Activated naive CD8-positive, alpha-beta T cell (primary cell): ENCODE measurements around the gene GABPB2.

Experiments used
- H3K27ac Mint-ChIP-seq: one replicate; pipeline ENCODE4 v1.8.0; 2021; ENCODE audit warnings: mixed read lengths
- H3K27me3 Mint-ChIP-seq: one replicate; pipeline ENCODE4 v1.8.0; 2021; ENCODE audit warnings: mixed read lengths
- H3K36me3 Mint-ChIP-seq: one replicate; pipeline ENCODE4 v1.8.0; 2021; ENCODE audit warnings: mixed read lengths
- H3K4me1 Mint-ChIP-seq: one replicate; pipeline ENCODE4 v1.8.0; 2021; ENCODE audit warnings: low read depth, mixed read lengths
- H3K4me3 Mint-ChIP-seq: one replicate; pipeline ENCODE4 v1.8.0; 2021; ENCODE audit warnings: mild to moderate bottlenecking, mixed read lengths
- H3K9me3 Mint-ChIP-seq: one replicate; pipeline ENCODE4 v1.8.0; 2021; ENCODE audit warnings: low read depth, mixed read lengths

GABPB2 gene

DNA sequence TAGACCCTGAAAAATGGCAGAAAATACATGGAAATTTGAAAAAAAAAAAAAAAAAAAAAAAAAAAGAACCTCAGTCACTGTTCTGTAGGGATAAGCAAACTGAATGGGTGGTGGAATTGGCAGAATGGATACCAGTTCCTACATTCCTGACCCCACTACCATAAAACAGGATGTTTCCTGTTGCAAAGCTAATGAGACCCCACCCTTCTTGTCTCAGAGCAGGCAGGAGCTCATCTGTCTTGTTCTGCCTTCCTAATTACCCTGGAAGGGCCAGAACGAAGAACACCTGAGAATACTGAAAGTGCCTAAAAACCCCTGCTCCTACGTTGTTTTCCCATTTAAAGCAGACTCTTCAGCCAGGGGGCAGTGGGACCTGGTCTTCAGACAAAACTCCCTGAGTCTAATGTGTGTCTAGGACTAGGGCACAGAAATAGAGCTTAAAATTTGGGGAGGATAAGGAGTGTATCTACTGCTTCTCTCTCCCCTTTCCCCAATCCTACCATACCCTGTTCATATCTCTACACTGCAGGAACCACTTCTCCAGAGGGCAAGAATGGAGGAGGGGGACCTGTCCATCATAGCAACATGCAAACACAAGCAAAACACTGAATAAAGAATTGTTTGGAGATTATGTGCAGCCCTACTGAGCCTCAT lies 19.1 kb upstream of the GABPB2 start:
- Mint-ChIP-seq H3K27me3 (no peaks in the 10 kb centered on the region), H3K4me3 (no peak overlapping the region), H3K27ac (peak overlapping the region; percentile 96), H3K36me3 (peaks cover 15% of the 10 kb centered on the region), H3K4me1 (peaks cover 87% of the 10 kb centered on the region), H3K9me3 (no peaks in the 10 kb centered on the region)

DNA sequence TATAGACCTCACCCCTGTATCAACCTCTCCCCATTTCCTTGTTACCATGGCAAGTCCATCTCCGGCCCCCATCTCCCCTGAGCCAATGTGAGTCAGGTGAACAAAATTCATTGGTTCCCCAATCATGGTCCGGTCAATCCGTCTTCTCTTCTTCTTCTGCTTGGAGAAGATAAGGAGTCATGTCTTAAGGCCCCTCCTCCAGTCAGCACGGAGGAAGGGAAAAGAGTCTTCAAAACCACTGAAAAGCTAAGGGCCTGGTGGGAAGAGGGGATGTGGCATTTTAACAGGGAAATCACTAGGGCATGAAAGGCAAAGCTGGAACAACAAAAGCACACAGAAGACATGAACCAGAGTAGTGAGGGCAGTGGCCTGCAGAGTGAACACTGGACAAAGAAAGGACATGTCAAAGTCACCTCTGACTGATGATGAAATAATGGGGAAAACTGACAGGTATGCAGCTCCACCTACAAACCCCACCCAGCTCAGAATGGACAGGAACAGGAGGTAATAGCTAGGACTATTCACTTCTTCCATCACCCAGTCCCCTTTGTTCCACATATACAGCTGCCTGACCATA lies 15.5 kb upstream of the GABPB2 start:
- H3K9me3 Mint-ChIP-seq: no peaks in the 10 kb centered on the region
- peak overlapping the region; percentile 98 for H3K4me3 Mint-ChIP-seq
- H3K27me3 Mint-ChIP-seq: no peaks in the 10 kb centered on the region
- peaks cover 77% of the 10 kb centered on the region for H3K4me1 Mint-ChIP-seq
- H3K36me3 Mint-ChIP-seq: peaks cover 27% of the 10 kb centered on the region
- H3K27ac Mint-ChIP-seq: peak overlapping the region; percentile 96

DNA sequence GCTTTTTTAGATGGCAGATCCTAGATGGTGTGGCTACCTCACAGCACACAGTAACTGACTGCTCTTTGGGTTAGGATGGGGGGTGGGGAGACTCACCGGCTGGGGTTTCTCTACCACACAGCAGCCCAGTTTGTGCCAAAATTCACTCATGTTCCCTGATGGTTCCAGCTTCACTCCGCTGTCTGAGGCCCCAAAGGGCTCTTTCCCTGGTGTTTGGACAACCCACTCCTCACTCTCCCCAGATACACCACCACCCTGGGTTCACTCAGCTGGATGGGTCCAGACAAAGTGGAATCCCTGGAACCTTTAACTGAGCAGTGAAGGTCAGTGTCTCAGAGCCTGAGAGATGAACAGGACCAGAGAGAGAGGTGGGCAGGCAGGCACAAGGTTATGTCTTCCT lies 15.0 kb upstream of the GABPB2 start:
- Mint-ChIP-seq H3K27me3 (no peaks in the 10 kb centered on the region), H3K36me3 (peaks cover 27% of the 10 kb centered on the region), H3K27ac (peak overlapping the region; percentile 96), H3K9me3 (no peaks in the 10 kb centered on the region), H3K4me1 (peaks cover 77% of the 10 kb centered on the region), H3K4me3 (peak overlapping the region; percentile 98)

DNA sequence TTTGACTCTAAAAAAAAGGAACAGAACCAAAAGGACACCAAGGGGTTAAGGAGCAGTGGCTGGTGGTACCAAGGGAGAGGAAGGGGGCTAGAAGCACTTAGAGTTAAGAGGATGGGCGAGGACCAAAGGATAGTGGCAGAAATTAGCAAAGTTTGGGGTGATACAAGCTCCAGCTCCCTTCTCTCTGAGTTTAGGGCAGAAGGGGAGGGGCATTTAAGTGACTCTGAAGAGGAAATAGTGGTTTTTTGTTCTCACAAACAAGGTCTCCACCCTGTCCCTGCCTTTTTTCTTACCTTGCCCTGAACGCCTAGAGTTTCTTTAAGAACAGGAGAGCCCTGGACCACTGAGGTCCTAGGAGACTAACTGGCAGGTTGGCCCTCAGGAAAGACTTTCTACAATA lies 14.4 kb upstream of the GABPB2 start:
- H3K27ac Mint-ChIP-seq: peak overlapping the region; percentile 96
- H3K36me3 Mint-ChIP-seq: peaks cover 27% of the 10 kb centered on the region
- H3K4me3 Mint-ChIP-seq: peak overlapping the region; percentile 98
- no peaks in the 10 kb centered on the region for H3K27me3 Mint-ChIP-seq
- H3K9me3 Mint-ChIP-seq: no peaks in the 10 kb centered on the region
- H3K4me1 Mint-ChIP-seq: peaks cover 77% of the 10 kb centered on the region

DNA sequence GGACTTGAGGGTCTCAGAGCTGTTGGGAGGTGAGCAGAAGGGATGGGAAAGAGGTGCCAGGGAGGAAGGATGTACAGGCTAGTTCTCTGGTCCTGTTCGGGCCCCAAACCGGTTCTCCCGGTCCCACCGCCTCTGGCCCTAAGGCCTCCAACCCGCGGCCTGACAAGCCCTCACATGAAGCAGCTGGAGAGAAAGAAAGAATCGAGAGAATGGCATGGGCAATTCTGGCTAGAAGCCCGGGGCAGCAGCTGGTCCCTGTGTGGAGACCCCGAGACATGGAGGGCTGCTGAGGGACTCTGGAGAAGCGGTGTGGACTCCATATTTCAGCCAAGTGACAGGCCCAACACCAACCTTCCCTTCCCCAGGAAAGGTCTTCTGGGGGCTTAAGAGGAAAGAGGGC lies 11.9 kb upstream of the GABPB2 start:
- Mint-ChIP-seq H3K36me3 (peaks cover 23% of the 10 kb centered on the region), H3K4me3 (peak overlapping the region; percentile 98), H3K9me3 (no peaks in the 10 kb centered on the region), H3K27me3 (no peaks in the 10 kb centered on the region), H3K4me1 (peaks cover 65% of the 10 kb centered on the region), H3K27ac (peak overlapping the region; percentile 96)

DNA sequence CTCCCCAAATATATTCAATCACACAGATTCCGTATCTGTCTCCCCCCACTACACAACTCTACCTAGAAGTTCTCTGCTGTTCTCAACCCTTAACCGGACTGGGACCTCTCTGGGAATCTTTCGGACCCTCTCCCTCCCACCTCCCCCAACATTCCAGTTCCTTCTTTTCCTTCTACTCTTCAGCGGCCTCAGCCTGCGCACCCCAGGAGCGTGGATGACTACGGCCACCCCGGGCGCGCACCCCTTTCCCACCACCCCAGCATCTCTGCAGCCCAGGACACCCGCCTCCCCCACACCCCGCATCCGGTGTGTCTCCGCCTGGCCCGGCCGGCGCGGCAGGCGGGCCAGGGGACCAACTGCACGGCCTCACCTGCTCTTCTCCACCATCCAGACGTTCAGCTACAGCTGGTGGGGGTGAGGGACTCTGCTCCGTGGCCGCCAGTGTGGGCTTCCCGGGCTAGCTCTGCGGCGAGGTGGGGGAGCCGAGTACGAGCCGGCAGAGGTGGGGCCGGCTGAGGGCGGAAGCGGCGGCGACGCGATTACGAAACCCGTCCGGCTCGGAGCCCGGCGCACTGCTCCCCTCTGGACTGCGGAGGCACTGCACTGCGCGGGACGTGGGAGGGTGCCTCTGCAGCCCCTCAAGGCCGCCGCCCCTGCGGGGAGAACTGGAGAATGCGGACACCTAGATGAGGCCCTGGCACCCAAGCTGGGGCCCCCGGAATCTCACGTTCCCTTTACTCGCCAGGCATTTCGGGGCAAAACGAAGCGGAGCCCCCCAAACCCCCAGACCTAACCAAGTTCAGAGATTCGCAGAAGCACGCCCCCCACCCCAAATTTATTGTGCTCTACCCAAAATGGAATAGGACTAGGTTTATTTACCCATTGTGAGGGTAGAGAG lies 11.2 kb upstream of the GABPB2 start, which contains the start of gene CDC42SE1:
CDC42SE1 (minus strand) TSS at position 514 of the 898 bp plus-strand sequence. CDS start 3,892 bp downstream, outside the sequence.
- Mint-ChIP-seq H3K36me3 (peaks cover 23% of the 10 kb centered on the region), H3K4me3 (peak within 1 kb of the TSS; percentile 98), H3K4me1 (peaks cover 59% of the 10 kb centered on the region), H3K27ac (peak within 1 kb of the TSS; percentile 96), H3K27me3 (no peaks in the 10 kb centered on the region), H3K9me3 (no peaks in the 10 kb centered on the region)

DNA sequence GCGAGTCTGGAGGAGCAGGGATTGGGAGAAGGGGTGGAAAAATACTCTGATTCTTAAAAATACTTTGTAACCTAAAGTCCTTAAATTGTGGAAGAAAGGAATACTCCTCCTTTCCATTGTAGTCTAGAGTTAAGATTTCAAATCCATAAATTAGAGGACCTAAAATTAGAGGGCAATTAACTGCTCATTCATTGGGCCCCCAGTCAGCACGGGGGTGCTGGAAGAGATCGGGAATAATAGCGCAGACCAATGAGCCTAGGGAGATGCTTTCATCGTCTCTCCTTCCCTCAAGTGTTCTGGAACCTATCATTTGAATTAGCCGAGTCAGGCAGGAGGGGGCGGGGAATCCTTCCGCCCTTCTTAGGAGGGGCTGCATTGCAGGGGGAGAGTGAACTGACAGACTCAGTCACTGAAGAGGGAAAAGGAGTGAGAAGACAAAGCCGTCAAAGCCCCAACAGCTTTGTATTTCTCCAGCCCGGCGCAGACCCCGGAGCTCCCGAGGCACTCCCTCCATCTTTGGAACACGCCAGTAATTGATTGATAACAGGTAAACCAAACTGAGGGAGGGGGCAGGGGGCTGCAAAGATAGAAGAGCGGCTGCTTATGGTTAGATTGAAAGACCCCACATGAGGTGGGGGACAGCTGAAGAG lies 10.4 kb upstream of the GABPB2 start, which contains the start of gene MLLT11:
MLLT11 (plus strand) TSS at position 391 of the 650 bp plus-strand sequence. CDS start 6,828 bp downstream, outside the sequence.
- Mint-ChIP-seq H3K27ac (peak within 1 kb of the TSS; percentile 96), H3K4me3 (peak within 1 kb of the TSS; percentile 98), H3K4me1 (peaks cover 52% of the 10 kb centered on the region), H3K27me3 (no peaks in the 10 kb centered on the region), H3K9me3 (no peaks in the 10 kb centered on the region), H3K36me3 (peaks cover 19% of the 10 kb centered on the region)

DNA sequence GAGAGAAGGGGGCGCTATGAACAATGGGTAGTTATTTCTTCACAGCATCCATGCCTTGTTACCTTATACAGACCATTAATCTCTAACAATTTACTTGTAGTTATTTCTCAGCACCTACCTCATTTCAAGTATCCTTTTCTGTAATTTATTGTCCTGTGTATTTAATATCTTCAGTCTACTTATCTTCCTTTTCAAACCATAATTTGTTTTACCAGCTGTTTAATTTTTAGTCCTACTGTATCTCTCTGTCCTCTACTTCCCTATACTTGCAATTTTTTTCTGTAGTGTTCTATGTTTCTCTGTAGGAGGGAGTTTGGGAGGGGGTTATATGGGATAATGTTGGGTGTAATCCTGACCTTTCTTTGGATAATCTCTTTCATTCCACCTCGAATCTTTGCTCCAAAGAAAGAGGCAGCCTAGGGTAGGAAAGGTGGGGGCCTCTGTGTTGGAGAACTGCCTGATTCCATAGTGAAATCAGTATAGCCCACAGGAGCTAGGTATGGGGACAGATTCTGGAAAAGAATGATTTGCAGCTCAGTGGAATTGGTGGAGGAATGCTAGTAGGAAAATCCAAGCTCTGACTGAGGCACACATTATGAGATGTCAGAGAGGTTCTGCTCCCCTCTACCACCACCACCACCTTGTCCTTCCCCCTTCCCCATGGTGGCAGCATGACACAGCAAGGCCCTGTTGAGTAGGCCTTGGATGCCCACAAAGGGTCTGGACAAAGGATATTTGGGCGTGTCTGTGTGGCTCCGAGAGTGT lies 9.7 kb upstream of the GABPB2 start:
- Mint-ChIP-seq H3K27ac (peak overlapping the region; percentile 96), H3K36me3 (peaks cover 18% of the 10 kb centered on the region), H3K4me1 (peaks cover 45% of the 10 kb centered on the region), H3K27me3 (no peaks in the 10 kb centered on the region), H3K9me3 (no peaks in the 10 kb centered on the region), H3K4me3 (peak overlapping the region; percentile 98)

DNA sequence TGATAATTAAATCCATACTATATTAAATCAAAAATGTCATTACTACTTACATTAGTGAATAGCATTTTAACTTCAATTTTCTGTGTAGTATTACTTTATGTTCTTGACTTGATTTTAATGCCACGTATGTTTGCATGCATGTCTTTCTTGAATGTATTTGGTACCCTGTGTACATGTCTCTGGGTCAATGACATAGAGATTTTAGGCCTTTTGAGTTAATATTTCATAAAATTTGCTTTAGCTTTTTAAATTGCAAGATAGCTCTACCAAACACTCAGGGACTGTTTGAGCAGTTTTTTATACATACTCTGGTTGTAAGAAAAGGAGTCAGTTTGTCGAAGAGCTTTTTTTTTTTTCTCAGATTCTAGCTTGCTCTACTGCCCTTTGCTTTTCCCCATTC lies 8.9 kb upstream of the GABPB2 start:
- no peaks in the 10 kb centered on the region for H3K27me3 Mint-ChIP-seq
- H3K4me3 Mint-ChIP-seq: peak overlapping the region; percentile 2
- peak overlapping the region; percentile 47 for H3K27ac Mint-ChIP-seq
- peaks cover 36% of the 10 kb centered on the region for H3K4me1 Mint-ChIP-seq
- H3K9me3 Mint-ChIP-seq: no peaks in the 10 kb centered on the region
- H3K36me3 Mint-ChIP-seq: peaks cover 10% of the 10 kb centered on the region

DNA sequence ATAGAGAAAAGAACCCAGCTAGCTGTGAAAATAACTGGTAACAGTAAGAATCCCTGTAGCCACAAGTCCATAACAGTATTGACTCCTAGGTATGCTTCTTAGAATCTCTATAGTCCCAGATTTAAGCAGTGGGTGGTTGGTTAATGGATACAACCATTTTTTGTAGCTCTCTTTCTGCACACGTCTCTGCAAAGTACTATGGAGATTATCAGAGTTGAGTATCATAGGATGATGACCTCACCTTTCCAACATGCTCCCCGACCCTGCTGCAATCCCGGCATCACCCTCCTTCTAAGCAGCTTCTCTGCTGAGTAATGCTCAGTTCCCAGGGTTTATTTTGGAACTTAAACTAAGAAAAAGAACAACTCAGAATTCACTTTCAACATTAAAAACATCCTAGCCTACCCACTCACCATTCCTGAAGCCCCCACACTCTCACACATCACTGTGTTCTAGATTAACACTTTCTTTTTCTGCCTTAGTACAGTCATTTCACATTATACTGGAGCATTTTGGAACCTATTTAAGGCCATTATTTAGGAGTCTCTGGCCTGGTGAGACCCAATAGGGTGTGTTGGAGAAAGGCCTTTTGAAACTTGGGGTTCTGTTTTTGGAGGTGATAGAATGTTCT lies 7.7 kb upstream of the GABPB2 start:
- H3K36me3 Mint-ChIP-seq: peaks cover 3% of the 10 kb centered on the region
- no peaks in the 10 kb centered on the region for H3K9me3 Mint-ChIP-seq
- H3K4me3 Mint-ChIP-seq: no peak overlapping the region
- H3K27ac Mint-ChIP-seq: no peak overlapping the region
- peaks cover 27% of the 10 kb centered on the region for H3K4me1 Mint-ChIP-seq
- H3K27me3 Mint-ChIP-seq: no peaks in the 10 kb centered on the region

DNA sequence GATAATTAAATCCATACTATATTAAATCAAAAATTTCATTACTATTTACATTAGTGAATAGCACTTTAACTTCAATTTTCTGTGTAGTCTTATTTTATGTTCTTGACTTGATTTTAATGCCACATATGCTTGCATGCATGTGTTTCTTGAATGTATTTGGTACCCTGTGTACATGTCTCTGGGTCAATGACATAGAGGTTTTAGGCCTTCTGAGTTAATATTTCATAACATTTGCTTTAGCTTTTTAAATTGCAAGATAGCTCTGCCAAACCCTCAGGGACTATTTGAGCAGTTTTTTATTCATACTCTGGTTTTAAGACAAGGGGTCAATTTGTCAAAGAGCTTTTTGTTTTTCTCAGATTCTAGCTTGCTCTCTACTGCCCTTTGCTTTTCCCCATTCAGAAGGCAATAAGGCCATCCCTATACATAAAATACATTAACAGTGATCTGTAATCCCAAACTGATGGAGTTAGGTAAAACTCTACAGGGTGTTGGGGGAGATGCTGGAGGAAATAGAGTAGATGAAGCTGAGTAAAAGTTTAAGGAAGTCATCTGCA lies 5.4 kb upstream of the GABPB2 start:
- H3K4me1 Mint-ChIP-seq: peaks cover 27% of the 10 kb centered on the region
- H3K36me3 Mint-ChIP-seq: no peaks in the 10 kb centered on the region
- no peak overlapping the region for H3K4me3 Mint-ChIP-seq

DNA sequence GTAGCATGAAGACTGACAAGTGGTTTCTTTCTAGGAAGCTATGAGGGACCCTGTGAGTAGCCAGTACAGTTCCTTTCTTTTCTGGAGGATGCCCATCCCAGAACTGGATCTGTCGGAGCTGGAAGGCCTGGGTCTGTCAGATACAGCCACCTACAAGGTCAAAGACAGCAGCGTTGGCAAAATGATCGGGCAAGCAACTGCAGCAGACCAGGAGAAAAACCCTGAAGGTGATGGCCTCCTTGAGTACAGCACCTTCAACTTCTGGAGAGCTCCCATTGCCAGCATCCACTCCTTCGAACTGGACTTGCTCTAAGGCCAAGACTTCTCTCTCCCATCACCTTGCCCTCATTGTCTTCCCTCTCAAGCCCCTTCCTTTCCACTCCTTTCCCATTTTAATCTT lies 3.4 kb upstream of the GABPB2 start:
- Mint-ChIP-seq H3K4me1 (peaks cover 17% of the 10 kb centered on the region), H3K27me3 (no peaks in the 10 kb centered on the region), H3K27ac (peak overlapping the region; percentile 91), H3K4me3 (no peak overlapping the region), H3K36me3 (no peaks in the 10 kb centered on the region), H3K9me3 (no peaks in the 10 kb centered on the region)

More for the DNA sequence above, 5.4 kb upstream of the GABPB2 start:
- H3K27ac Mint-ChIP-seq: no peak overlapping the region
- no peaks in the 10 kb centered on the region for H3K27me3 Mint-ChIP-seq
- H3K9me3 Mint-ChIP-seq: no peaks in the 10 kb centered on the region

DNA sequence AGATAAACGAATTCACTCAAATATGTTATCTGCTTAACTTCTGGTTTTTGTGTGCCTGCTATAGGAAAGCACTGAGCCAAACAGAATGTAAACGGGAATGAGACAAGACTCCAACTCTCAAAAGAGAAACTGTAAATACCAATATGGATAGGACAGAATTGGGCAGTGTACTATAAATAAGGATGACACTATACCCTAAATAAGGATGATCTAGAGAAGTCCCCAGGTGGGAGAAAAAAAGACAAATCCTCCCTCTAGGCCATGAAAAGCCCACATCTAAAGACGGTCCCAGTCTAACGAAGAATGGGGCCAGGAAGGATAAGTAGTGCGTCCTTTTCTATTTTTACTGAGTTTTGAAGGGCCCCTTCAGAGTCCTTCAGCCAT lies 1.5 kb upstream of the GABPB2 start:
- Mint-ChIP-seq H3K36me3 (peaks cover 2% of the 10 kb centered on the region), H3K27ac (peak overlapping the region; percentile 91)

More for the DNA sequence above, 1.5 kb upstream of the GABPB2 start:
- Mint-ChIP-seq H3K4me1 (peaks cover 22% of the 10 kb centered on the region), H3K4me3 (peak overlapping the region; percentile 99), H3K9me3 (no peaks in the 10 kb centered on the region), H3K27me3 (no peaks in the 10 kb centered on the region)
